Measurements from ENCODE around the gene EEA1.

GRCh38 chr12:92722897-92723296, 206.2 kb downstream of the EEA1 start:
- TF ChIP-seq CTCF (IDR thresholded peaks at IDR 0.05), result no peak
- no peak for TF ChIP-seq POLR2A (IDR thresholded peaks at IDR 0.05)
